Measurements from ENCODE around the gene SOWAHA.

DNA sequence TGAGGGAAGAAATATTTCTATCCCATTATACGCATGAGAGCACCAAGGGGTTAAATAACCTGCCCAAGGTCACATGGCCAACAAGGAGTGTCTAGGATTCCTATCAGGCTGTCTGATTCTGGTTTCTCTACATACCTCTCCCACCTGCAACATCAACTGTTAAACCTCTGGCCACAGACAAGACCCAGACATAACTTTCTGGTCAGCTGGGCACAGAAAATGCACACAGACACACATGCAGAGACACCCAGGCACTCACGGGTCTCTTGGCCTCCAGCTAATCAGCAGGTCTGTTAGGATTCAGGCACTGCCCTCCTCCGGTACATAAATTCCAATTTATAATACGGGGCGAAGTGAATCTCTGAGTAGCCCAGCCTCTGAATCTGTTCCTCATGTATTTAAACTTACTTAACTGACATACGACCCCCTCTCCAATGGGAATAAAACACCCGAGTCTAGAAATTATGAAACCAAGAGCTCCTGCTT lies 37.6 kb upstream of the SOWAHA start:
- TF ChIP-seq, protein P1, sequence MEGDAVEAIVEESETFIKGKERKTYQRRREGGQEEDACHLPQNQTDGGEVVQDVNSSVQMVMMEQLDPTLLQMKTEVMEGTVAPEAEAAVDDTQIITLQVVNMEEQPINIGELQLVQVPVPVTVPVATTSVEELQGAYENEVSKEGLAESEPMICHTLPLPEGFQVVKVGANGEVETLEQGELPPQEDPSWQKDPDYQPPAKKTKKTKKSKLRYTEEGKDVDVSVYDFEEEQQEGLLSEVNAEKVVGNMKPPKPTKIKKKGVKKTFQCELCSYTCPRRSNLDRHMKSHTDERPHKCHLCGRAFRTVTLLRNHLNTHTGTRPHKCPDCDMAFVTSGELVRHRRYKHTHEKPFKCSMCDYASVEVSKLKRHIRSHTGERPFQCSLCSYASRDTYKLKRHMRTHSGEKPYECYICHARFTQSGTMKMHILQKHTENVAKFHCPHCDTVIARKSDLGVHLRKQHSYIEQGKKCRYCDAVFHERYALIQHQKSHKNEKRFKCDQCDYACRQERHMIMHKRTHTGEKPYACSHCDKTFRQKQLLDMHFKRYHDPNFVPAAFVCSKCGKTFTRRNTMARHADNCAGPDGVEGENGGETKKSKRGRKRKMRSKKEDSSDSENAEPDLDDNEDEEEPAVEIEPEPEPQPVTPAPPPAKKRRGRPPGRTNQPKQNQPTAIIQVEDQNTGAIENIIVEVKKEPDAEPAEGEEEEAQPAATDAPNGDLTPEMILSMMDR (IDR thresholded peaks at IDR 0.05; ENCODE audit: low read length): no peak
- TF ChIP-seq EZH2 (IDR thresholded peaks at IDR 0.05; ENCODE audit: borderline replicate concordance, low read length): no peak
